IPS DF 6.9 (cell line): Measurements from ENCODE around the gene FGF14.

Experiments
- DNase-seq: peaks from one replicate; pipeline ENCODE4 v3.0.0-alpha.2; 2013; ENCODE audit warnings: low read depth, low spot score
- H3K27ac ChIP-seq: one replicate; pipeline ENCODE4 v1.5.1; 2013; ENCODE audit warnings: low read length, control low read depth
- H3K27me3 ChIP-seq: 2 replicates; pipeline ENCODE4 v1.6.1; 2013; ENCODE audit warnings: mild to moderate bottlenecking, low read length; ENCODE audit not compliant: control insufficient read depth, insufficient read depth
- H3K36me3 ChIP-seq: 2 replicates; pipeline ENCODE4 v1.6.1; 2013; ENCODE audit warnings: low read length; ENCODE audit not compliant: control insufficient read depth, insufficient read depth
- H3K4me1 ChIP-seq: 2 replicates; pipeline ENCODE4 v1.6.1; 2013; ENCODE audit warnings: low read length; ENCODE audit not compliant: control insufficient read depth, insufficient read depth
- H3K4me3 ChIP-seq: 2 replicates; pipeline ENCODE4 v1.5.1; 2013; ENCODE audit warnings: mild to moderate bottlenecking, low read length
- H3K9me3 ChIP-seq: 2 replicates; pipeline ENCODE4 v1.6.1; 2013; ENCODE audit warnings: low read length, inconsistent platforms; ENCODE audit not compliant: control insufficient read depth, insufficient read depth
- WGBS: extraction: QIAGEN DNeasy Blood & Tissue Kit; methylation state at CpG from one replicate; pipeline ENCODE4 v1.1.7; 2013; ENCODE audit warnings: mixed read lengths, missing lambda C conversion rate; ENCODE audit not compliant: insufficient read length, insufficient coverage; 5-methylcytosine and 5-hydroxymethylcytosine counted together

The FGF14 gene

DNA sequence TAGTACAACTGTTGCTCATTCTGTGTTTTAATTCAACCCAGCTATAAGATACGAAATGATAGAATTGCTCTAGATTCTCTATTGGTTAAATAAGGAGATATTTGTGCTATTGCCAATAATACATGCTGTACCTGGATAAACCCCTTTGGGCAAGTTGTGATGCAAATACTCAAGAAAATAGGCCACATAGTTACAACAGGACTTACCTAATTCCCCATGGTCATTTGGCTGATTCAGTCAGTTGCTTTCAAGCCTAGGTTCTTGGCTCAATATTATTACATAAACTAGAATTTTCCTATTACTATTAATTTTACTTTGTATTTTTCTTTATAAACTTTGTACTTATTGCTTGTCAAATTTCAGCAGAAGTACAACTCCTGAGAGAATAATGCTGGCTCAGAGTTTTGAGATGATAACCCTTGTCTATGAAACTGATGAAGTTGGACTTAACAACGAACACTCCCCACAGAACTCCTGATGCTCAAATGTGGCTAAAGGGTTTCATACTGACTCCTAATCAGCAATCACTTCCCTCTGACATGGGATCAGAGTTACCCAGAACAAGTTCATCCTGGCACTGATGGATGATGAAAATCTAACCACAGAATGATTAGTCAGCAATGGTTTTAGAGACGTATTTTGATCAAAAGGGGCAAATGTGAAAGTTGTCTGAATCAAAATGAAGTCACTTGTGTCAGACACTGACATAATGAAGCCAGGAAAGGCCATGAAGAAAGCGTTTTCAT lies 728.3 kb downstream of the FGF14 start:
- Histone ChIP-seq H3K27ac (no peak overlapping the region), H3K36me3 (no peaks in the 10 kb centered on the region), H3K27me3 (no peaks in the 10 kb centered on the region), H3K9me3 (no peaks in the 10 kb centered on the region), H3K4me1 (no peaks in the 10 kb centered on the region), H3K4me3 (no peak overlapping the region)
- no peak for DNase-seq
- WGBS, result no CpG with 5 or more reads among the region's 4 CpGs

DNA sequence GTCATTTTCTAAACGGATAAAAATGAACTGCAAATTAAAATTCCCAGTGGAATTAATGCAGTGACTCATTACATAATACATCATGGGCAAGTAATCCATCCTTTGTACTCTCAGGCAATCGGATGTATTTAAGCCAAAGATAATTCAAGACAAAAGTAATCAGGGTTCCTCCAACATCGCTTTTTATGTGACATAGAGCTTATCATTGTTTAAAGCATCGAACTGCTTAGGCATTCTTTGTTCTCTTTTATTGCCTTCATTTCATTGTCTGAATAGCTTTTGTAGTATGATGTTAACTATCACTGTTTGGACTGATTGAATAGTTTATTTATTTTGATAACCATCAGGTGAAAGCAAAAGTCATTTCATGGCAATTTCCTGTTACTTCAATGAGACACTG lies 740.0 kb downstream of the FGF14 start:
- no peak for DNase-seq
- no CpG with 5 or more reads among the region's 4 CpGs for WGBS
- H3K27ac ChIP-seq, result no peak overlapping the region

More for the DNA sequence above, 740.0 kb downstream of the FGF14 start:
- Histone ChIP-seq H3K9me3 (no peaks in the 10 kb centered on the region), H3K36me3 (no peaks in the 10 kb centered on the region), H3K4me3 (no peak overlapping the region), H3K4me1 (no peaks in the 10 kb centered on the region), H3K27me3 (no peaks in the 10 kb centered on the region)
